Transverse colon (tissue), 3 donors: ENCODE data around the gene TIPARP.

Experiments used
- EP300 ChIP-seq: sonication (generic); formaldehyde crosslinking; IDR thresholded peaks from one replicate; pipeline ENCODE4 v1.6.1; 2017; ENCODE audit warnings: antibody characterized with exemption, low read depth
- POLR2A ChIP-seq: fragments of 450-650 bp; IDR thresholded peaks from one replicate; pipeline ENCODE4 v1.6.1; 2016; ENCODE audit warnings: antibody characterized with exemption, mild to moderate bottlenecking, moderate library complexity
- TF ChIP-seq, protein P1 (sequence below), 5 experiments: fragments of 200-600 bp in 3 of 5; fragments of 450-650 bp in 2 of 5; sonication (generic) in 3 of 5; IDR thresholded peaks; 1 replicate in 2 of 5; 2 replicates in 3 of 5; pipeline ENCODE4 v1.5.1; 2016 to 2017; ENCODE audit warnings: antibody characterized with exemption in 5 of 5, inconsistent platforms in 3 of 5, mild to moderate bottlenecking in 2 of 5, moderate library complexity in 1 of 5

DNA sequence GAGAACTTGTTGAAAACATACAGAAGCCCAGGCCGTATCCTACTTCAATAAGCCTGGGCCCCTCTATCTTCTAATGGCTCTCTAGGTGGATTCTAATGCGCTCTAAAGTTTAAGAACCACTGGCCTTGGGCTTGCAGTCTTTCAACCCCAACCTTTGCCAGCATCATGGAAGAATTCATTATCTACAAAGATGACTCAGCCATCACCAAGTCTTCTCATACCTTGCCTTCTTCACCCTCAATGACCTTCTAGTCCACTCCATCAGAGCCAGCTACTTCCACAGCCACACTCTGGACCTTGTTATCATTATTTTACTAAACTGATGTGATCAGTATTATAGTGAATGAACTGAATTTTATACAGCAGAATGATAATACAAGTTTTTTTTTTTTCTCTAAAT is 16.9 kb upstream of the TIPARP start:
- TF ChIP-seq POLR2A (no peak), EP300 (no peak)
- TF ChIP-seq, protein P1, sequence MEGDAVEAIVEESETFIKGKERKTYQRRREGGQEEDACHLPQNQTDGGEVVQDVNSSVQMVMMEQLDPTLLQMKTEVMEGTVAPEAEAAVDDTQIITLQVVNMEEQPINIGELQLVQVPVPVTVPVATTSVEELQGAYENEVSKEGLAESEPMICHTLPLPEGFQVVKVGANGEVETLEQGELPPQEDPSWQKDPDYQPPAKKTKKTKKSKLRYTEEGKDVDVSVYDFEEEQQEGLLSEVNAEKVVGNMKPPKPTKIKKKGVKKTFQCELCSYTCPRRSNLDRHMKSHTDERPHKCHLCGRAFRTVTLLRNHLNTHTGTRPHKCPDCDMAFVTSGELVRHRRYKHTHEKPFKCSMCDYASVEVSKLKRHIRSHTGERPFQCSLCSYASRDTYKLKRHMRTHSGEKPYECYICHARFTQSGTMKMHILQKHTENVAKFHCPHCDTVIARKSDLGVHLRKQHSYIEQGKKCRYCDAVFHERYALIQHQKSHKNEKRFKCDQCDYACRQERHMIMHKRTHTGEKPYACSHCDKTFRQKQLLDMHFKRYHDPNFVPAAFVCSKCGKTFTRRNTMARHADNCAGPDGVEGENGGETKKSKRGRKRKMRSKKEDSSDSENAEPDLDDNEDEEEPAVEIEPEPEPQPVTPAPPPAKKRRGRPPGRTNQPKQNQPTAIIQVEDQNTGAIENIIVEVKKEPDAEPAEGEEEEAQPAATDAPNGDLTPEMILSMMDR (IDR thresholded peaks at IDR 0.05): no peak
